ENCODE data around the gene TMEM255B.

DNA sequence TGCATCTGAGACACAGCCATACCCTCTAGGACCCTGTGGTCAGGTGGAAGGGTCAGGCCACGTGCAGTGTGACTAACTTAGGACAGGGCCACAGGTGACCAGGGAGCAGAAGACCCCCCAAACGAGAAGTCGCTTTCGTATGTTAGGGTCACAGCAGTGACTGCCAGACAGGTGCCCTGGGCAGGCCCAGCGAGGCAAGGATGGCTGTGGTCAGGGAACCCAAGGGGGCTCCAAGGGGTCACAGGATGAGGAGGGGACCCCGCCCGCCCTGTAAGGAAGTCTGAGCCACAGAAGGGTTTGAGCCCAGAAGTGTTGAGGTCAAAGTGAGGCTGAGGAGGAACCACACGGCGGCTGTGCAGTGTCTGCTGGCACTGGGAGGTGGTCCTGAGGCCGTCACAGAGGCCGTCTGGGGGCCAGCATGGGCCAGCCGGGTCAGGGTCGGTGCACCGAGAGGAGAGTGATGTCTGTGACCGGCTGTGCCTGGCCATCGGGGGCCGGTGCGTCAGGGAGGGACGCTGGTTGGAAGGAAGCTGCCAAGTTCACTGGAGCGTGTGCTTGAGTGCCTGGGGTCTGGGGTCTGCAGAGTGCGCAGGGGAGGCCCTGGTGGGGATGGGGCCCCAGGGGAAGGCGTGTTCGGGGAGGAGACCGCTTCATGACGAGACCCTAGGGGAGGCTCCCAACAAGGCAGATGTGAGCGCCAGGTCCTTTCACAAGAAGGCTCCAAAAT lies 24.8 kb upstream of the TMEM255B start:
- TF ChIP-seq ZBTB7A (IDR thresholded peaks at IDR 0.05; ENCODE audit: borderline replicate concordance, control insufficient read depth, low read depth, low read length) (no peak), EP300 (IDR thresholded peaks at IDR 0.05; ENCODE audit: low read length) (no peak), FOXJ2 (tag; IDR thresholded peaks at IDR 0.05) (no peak), PHF20 (IDR thresholded peaks at IDR 0.05; ENCODE audit: partially characterized antibody) (no peak), SETDB1 (IDR thresholded peaks at IDR 0.05; ENCODE audit: low read length) (no peak), TRIM28 (IDR thresholded peaks at IDR 0.05) (no peak), ATF1 (CRISPR knock-in tag; IDR thresholded peaks at IDR 0.05) (no peak), ATF1 (tag; IDR thresholded peaks at IDR 0.05) (no peak), POLR2A (conservative IDR thresholded peaks at IDR 0.05) (no peak), CC2D1A (IDR thresholded peaks at IDR 0.05) (no peak), ZNF318 (IDR thresholded peaks at IDR 0.05; ENCODE audit: borderline replicate concordance in 1 of 2, low read depth in 1 of 2) (no peak)
